Measurements from ENCODE around the gene KCNN3. TPM values are rescaled to one million over a fixed set of nuclear protein-coding genes. Genes with fewer than 3 reads are reported as not detected.

KCNN3 gene
- total and polyA plus RNA-seq, 2 of the 13 experiments (the other 11 are each of a cell fraction or from before 2014, with no cell fraction given), result not detected

GRCh38 chr1:154877370-154877974 is 7.4 kb upstream of the KCNN3 start (continued):
- TF ChIP-seq ZNF142 (CRISPR knock-in tag; IDR thresholded peaks at IDR 0.05) (no peak), GTF2F1 (IDR thresholded peaks at IDR 0.05; ENCODE audit: low read length) (no peak), SKI (IDR thresholded peaks at IDR 0.05; ENCODE audit: partially characterized antibody) (no peak), ZNF547 (CRISPR knock-in tag; IDR thresholded peaks at IDR 0.05) (peak; percentile 51; the same call in 1 of the 2 replicates), ZNF878 (CRISPR knock-in tag; IDR thresholded peaks at IDR 0.05) (no peak), ZNF766 (CRISPR knock-in tag; IDR thresholded peaks at IDR 0.05; ENCODE audit: borderline replicate concordance) (no peak), GFI1 (CRISPR knock-in tag; IDR thresholded peaks at IDR 0.05; ENCODE audit: borderline replicate concordance) (no peak), FOXK2 (IDR thresholded peaks at IDR 0.05) (no peak), MED13 (CRISPR knock-in tag; IDR thresholded peaks at IDR 0.05) (no peak), ZNF335 (CRISPR knock-in tag; IDR thresholded peaks at IDR 0.05) (no peak), FOXC1 (CRISPR knock-in tag; IDR thresholded peaks at IDR 0.05; ENCODE audit: borderline replicate concordance) (no peak), HMG20B (CRISPR knock-in tag; conservative IDR thresholded peaks at IDR 0.05) (no peak), ZNF644 (CRISPR knock-in tag; IDR thresholded peaks at IDR 0.05; ENCODE audit: low read depth) (no peak), BCL6 (CRISPR knock-in tag; IDR thresholded peaks at IDR 0.05) (0 out of 2 replicates have a peak, but pooled peaks have one; percentile 11), SALL2 (CRISPR knock-in tag; IDR thresholded peaks at IDR 0.05) (no peak)
- TF ChIP-seq, protein P1, sequence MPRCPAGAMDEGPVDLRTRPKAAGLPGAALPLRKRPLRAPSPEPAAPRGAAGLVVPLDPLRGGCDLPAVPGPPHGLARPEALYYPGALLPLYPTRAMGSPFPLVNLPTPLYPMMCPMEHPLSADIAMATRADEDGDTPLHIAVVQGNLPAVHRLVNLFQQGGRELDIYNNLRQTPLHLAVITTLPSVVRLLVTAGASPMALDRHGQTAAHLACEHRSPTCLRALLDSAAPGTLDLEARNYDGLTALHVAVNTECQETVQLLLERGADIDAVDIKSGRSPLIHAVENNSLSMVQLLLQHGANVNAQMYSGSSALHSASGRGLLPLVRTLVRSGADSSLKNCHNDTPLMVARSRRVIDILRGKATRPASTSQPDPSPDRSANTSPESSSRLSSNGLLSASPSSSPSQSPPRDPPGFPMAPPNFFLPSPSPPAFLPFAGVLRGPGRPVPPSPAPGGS (CRISPR knock-in tag; IDR thresholded peaks at IDR 0.05), result peak; percentile 38; the same call in 1 of the 2 replicates
- TF ChIP-seq, protein P2, sequence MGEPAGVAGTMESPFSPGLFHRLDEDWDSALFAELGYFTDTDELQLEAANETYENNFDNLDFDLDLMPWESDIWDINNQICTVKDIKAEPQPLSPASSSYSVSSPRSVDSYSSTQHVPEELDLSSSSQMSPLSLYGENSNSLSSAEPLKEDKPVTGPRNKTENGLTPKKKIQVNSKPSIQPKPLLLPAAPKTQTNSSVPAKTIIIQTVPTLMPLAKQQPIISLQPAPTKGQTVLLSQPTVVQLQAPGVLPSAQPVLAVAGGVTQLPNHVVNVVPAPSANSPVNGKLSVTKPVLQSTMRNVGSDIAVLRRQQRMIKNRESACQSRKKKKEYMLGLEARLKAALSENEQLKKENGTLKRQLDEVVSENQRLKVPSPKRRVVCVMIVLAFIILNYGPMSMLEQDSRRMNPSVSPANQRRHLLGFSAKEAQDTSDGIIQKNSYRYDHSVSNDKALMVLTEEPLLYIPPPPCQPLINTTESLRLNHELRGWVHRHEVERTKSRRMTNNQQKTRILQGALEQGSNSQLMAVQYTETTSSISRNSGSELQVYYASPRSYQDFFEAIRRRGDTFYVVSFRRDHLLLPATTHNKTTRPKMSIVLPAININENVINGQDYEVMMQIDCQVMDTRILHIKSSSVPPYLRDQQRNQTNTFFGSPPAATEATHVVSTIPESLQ (CRISPR knock-in tag; conservative IDR thresholded peaks at IDR 0.05), result no peak
- TF ChIP-seq, protein P3, sequence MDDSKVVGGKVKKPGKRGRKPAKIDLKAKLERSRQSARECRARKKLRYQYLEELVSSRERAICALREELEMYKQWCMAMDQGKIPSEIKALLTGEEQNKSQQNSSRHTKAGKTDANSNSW (CRISPR knock-in tag; IDR thresholded peaks at IDR 0.05; ENCODE audit: borderline replicate concordance), result no peak
- TF ChIP-seq, protein P4, sequence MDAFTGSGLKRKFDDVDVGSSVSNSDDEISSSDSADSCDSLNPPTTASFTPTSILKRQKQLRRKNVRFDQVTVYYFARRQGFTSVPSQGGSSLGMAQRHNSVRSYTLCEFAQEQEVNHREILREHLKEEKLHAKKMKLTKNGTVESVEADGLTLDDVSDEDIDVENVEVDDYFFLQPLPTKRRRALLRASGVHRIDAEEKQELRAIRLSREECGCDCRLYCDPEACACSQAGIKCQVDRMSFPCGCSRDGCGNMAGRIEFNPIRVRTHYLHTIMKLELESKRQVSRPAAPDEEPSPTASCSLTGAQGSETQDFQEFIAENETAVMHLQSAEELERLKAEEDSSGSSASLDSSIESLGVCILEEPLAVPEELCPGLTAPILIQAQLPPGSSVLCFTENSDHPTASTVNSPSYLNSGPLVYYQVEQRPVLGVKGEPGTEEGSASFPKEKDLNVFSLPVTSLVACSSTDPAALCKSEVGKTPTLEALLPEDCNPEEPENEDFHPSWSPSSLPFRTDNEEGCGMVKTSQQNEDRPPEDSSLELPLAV (CRISPR knock-in tag; conservative IDR thresholded peaks at IDR 0.05; ENCODE audit: low read depth), result no peak

All from HepG2 (cell line).